Activated naive CD8-positive, alpha-beta T cell treated with anti-CD3 and anti-CD28 coated beads, Interleukin-2, amount 10 ng/mL, durations not matched to agents 7 days and 5 days (primary cell): Measurements from ENCODE around the gene WLS. TPM values are rescaled to one million over a fixed set of nuclear protein-coding genes. Genes with fewer than 3 reads are reported as not detected.
"Not testable (repeated sequence)": the region's sequence is repeated elsewhere in the genome, so short reads cannot be mapped to it uniquely, and the experiment has no call there.

Experiments
- ATAC-seq: fragments of 150-1000 bp; cut with Tn5 transposase; one replicate; pipeline ENCODE4 v1.10.0; 2021; ENCODE audit warnings: low read depth, moderate library complexity
- POLR2A ChIA-PET: fragments of 350-600 bp; sonication (Branson Sonifier 250); formaldehyde crosslinking; loops from one replicate; lab custom pipeline; 2021; ENCODE audit warnings: antibody characterized with exemption; lab: Charles Lee
- DNase-seq: peaks from one replicate; pipeline ENCODE4 v3.0.0; 2021
- H3K27ac Mint-ChIP-seq: one replicate; pipeline ENCODE4 v1.8.0; 2022; ENCODE audit warnings: mild to moderate bottlenecking, mixed read lengths
- H3K27me3 Mint-ChIP-seq: one replicate; pipeline ENCODE4 v1.8.0; 2022; ENCODE audit warnings: mild to moderate bottlenecking, moderate library complexity, mixed read lengths
- H3K36me3 Mint-ChIP-seq: one replicate; pipeline ENCODE4 v1.8.0; 2021; ENCODE audit warnings: mild to moderate bottlenecking, mixed read lengths
- H3K4me1 Mint-ChIP-seq: one replicate; pipeline ENCODE4 v1.8.0; 2021; ENCODE audit warnings: mixed read lengths
- H3K4me3 Mint-ChIP-seq: one replicate; pipeline ENCODE4 v1.8.0; 2022; ENCODE audit warnings: mild to moderate bottlenecking, moderate library complexity, mixed read lengths
- H3K9me3 Mint-ChIP-seq: one replicate; pipeline ENCODE4 v1.8.0; 2021; ENCODE audit warnings: mixed read lengths
- total RNA-seq, 2 experiments: library from RNA; stranded (reverse); gene quantifications; one replicate each; pipeline ENCODE4 v1.2.3, GENCODE V29; 2021

Gene WLS
- total RNA-seq, 2 experiments from 2014 or later = not detected

DNA sequence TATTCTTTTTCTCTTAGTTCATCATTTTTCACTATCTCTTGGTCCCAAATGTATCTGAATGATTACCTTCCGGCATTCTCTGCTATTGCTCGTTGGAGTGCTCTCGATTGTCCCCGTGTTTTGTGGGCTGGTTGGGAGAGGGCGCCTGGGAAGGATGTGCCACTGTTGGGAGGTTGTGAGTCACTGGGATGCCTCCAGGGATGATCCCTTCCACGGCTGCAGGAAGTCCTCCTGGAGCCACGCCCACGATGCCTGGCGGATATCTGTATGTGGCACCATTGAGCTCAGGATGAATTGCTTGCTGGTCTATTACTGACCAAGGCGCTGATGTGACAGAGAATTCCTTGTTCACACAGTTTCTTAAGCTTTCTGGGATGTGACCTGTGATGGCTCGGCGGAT is 70.7 kb downstream of the WLS start:
- H3K4me3 Mint-ChIP-seq, H3K4me1 Mint-ChIP-seq, H3K27me3 Mint-ChIP-seq, POLR2A ChIA-PET, ATAC-seq, H3K36me3 Mint-ChIP-seq, H3K9me3 Mint-ChIP-seq, H3K27ac Mint-ChIP-seq, DNase-seq: not testable (repeated sequence)

DNA sequence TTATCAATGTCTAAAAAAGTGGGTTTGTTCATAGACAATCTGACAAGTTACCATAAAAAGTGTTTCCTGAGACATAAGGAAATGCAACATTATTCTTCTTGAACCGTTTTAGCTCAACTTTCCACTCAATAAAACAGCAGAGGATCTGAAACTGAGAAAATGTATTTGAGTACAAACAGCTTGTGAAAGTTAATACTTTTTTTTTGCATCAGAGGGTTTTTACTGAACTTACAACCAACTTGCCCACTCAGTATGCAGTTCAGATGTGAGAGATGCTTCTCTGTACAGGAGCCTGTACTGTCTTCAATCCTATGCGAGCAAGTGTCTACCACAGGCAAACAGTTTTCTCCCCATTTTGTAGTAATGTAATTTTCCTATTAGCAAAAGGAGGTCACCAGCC is 71.4 kb downstream of the WLS start:
- H3K27me3 Mint-ChIP-seq, H3K4me3 Mint-ChIP-seq, ATAC-seq, H3K27ac Mint-ChIP-seq, POLR2A ChIA-PET, DNase-seq, H3K9me3 Mint-ChIP-seq, H3K4me1 Mint-ChIP-seq, H3K36me3 Mint-ChIP-seq: not testable (repeated sequence)

DNA sequence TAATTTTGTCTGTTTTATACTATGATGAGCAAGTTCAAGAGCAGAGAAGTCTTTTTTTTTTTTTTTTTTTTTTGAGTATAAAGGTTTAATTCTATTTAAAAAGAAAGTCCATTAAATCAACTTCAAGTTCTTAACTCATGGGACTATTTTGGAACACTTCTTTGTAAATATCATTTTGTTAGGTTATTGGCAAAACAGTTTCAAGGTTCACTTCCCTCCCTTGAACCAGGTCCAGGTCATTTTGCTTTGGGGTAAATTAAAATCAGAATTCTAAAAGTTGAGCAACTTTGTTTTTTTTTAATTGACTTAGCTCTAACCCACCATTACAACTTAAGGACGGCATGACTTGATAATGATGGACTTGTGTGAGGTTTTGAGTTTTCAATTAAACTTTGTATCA is 72.3 kb downstream of the WLS start:
- H3K27ac Mint-ChIP-seq = no peak overlapping the region
- ATAC-seq (no peak), DNase-seq (no peak)
- no peaks in the 10 kb centered on the region for H3K4me1 Mint-ChIP-seq
- no peaks in the 10 kb centered on the region for H3K36me3 Mint-ChIP-seq
- POLR2A ChIA-PET = no interaction called here
- no peak overlapping the region for H3K4me3 Mint-ChIP-seq
- H3K9me3 Mint-ChIP-seq = no peaks in the 10 kb centered on the region
- peaks cover 3% of the 10 kb centered on the region for H3K27me3 Mint-ChIP-seq

DNA sequence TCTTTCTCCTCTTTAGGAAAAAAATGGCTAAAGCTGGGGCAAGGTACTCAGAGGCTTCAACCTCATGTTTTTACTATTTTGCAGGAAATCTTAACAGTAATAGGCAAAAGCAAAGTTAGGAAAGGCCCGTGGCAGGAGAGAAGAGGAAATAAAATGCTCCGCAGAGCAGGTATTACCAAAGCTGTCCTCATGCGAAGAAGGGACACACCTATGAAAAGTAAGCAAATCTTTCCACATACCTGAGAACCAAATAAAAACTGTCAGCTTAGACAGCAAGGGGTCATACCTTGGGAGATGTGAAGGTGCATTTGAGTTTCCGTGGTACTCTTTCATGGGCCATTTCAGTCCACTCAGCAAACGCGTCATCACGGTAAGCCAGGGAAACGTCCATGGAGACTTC is 73.5 kb downstream of the WLS start:
- H3K27me3 Mint-ChIP-seq = peaks cover 3% of the 10 kb centered on the region
- no peaks in the 10 kb centered on the region for H3K4me1 Mint-ChIP-seq
- DNase-seq (no peak), ATAC-seq (no peak)
- H3K9me3 Mint-ChIP-seq = no peaks in the 10 kb centered on the region
- no peak overlapping the region for H3K27ac Mint-ChIP-seq
- no peak overlapping the region for H3K4me3 Mint-ChIP-seq
- POLR2A ChIA-PET = no interaction called here
- no peaks in the 10 kb centered on the region for H3K36me3 Mint-ChIP-seq

DNA sequence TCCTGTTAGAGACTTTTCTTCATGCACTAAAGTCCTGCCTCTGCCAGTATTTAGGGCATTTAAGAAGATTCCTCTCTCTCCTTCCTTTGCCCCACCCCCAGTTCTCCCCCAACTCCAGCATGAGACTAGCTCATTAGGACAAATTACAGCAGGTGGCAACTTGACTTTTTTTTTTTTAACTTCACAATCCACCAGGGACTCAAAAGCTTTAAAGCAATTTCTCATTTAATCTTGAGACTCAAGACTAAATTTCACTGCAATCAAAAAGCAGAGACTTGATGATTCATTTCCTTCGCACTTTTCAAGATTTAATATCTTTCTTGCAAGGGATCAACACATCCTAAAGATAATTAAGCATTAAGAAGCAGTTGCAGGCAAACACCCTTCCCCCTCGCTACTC is 74.9 kb downstream of the WLS start:
- no peak for DNase-seq
- Mint-ChIP-seq H3K36me3 (no peaks in the 10 kb centered on the region), H3K9me3 (no peaks in the 10 kb centered on the region), H3K4me1 (no peaks in the 10 kb centered on the region), H3K4me3 (no peak overlapping the region), H3K27ac (no peak overlapping the region), H3K27me3 (peaks cover 3% of the 10 kb centered on the region)
- POLR2A ChIA-PET = no interaction called here
- no peak for ATAC-seq

DNA sequence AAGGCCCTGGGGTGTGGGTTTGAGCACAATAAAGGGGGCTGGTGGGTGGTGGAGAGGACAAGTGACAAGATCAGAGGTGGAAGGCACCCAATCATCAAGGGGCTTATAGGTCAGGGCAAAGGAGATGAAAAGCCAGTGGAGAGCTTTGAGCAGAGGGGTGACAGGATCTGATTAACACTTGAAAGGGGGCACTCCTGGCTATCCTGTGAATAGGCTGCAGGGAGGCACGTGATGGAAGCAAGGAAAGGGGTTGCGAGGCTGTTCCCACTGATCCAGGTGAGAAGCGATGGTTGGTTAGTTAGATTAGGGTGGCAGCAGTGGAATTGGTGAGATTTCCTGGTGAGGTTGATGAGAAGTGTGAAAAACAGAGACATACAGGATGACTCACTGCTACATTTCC is 80.6 kb downstream of the WLS start:
- no peak overlapping the region for H3K4me3 Mint-ChIP-seq
- DNase-seq (no peak), ATAC-seq (no peak)
- no peaks in the 10 kb centered on the region for H3K36me3 Mint-ChIP-seq
- no peaks in the 10 kb centered on the region for H3K4me1 Mint-ChIP-seq
- H3K27ac Mint-ChIP-seq = no peak overlapping the region
- H3K9me3 Mint-ChIP-seq = no peaks in the 10 kb centered on the region
- H3K27me3 Mint-ChIP-seq = no peaks in the 10 kb centered on the region
- POLR2A ChIA-PET = no interaction called here

DNA sequence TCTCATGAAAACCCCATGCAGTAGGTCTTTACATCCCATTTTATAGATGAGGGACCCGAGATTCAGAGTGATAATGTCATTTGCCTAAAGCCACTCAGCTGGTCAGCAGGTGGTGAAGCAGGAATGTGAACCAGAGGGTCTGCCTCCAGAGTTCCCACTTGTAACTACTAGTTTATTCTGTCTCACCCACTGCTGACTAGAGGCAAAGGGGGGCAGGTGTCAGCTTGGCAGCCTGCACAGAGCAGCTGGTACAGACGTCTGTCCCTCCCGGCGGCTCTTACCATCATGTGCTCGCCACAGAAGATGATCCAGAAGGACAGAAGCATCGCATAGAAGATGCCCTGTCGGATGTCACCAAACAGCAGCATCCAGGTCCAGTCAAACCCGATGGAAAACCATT is 82.4 kb downstream of the WLS start:
- POLR2A ChIA-PET = no interaction called here
- no peak for ATAC-seq
- no peaks in the 10 kb centered on the region for H3K9me3 Mint-ChIP-seq
- DNase-seq = no peak
- H3K4me1 Mint-ChIP-seq = no peaks in the 10 kb centered on the region
- H3K36me3 Mint-ChIP-seq = no peaks in the 10 kb centered on the region
- H3K4me3 Mint-ChIP-seq = no peak overlapping the region
- H3K27ac Mint-ChIP-seq = no peak overlapping the region
- no peaks in the 10 kb centered on the region for H3K27me3 Mint-ChIP-seq

DNA sequence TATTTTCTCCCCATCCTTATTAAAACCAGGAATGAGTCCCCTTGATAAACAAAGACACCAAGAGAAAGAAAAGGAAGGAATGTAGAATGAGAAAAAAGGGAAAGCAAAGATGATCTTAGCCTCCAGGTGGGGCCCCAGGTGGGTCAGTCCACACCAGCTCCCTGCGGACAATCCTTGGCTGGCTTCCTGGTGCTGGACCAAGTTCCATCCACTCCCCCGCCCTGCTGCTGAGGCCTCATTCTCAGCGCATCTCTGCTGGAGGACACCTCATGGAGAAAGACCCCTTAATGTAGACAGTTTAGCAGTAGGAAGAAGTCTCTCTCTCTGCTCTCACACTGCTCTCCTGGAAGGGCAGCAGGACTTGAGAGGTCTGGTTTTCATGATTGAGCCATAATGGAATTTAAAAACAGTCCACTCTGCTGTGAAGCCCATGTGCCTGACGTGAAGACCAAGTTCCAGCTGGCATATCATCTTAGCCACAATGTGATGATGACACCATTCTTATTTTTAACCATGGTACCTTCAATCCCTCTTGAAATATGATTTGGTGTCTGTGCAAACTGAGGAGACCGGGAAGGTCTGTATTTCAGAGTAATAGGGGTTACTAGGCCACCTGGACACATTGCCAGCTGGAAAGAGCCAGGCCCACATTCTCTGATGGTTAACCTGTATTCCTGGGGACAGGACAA is 83.1 kb downstream of the WLS start:
- H3K9me3 Mint-ChIP-seq = no peaks in the 10 kb centered on the region
- ATAC-seq = no peak
- H3K27ac Mint-ChIP-seq = no peak overlapping the region

DNA sequence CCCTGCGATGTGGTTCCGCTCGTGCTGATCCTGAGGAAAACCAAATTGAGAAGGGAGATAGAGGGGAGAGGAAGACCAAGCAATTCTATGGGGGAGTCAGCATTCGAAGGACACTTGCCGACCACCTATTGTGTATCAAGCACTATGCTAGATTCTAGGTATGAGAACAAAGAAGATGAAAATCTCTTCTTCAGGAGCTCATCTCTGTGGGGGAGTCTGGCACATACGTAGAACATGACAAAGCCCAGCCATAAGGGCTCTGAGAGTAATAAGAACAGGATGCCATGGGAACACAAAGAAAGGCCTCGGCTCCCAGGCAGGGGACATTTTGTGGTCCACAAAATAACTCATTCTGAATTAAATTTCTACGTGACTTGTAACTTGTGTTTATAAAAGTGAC is 83.7 kb downstream of the WLS start:
- Mint-ChIP-seq H3K4me3 (no peak overlapping the region), H3K36me3 (no peaks in the 10 kb centered on the region), H3K9me3 (no peaks in the 10 kb centered on the region), H3K27ac (no peak overlapping the region), H3K27me3 (no peaks in the 10 kb centered on the region), H3K4me1 (no peaks in the 10 kb centered on the region)
- POLR2A ChIA-PET = no interaction called here
- DNase-seq (no peak), ATAC-seq (no peak)

More for the DNA sequence above, 83.1 kb downstream of the WLS start:
- POLR2A ChIA-PET = no interaction called here
- H3K36me3 Mint-ChIP-seq = no peaks in the 10 kb centered on the region
- no peak overlapping the region for H3K4me3 Mint-ChIP-seq
- DNase-seq = no peak
- H3K4me1 Mint-ChIP-seq = no peaks in the 10 kb centered on the region
- H3K27me3 Mint-ChIP-seq = no peaks in the 10 kb centered on the region

DNA sequence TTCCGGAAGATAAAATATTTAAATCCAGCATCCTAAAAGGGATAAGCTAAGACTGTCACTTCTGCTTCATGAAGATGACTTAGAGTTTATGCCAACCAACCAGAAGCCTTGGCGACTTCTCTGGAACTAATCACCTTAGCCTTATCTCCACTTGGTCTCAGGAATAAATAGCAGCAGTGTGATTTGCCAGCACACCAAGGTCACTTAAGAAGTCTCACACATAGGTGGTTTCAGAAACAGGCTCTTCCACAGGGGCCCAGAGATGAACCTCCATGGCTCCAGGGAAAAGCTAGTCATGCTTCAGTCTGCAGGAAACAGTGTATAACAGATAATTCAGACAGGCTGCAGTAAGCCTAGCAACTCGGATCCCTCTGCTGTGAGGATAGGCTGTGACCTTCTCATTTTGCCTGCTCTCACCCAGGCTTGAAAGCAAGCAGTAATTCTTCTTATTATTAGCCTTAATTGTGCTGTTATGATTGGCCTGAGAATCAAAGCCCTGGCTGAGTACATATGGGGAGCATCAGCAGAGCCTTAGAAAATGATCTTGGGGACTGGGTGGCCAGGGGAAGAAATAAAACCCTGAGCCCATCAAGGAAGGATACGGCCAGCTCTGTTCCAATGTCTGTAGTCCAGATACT is 84.7 kb downstream of the WLS start:
- H3K36me3 Mint-ChIP-seq = no peaks in the 10 kb centered on the region
- H3K4me3 Mint-ChIP-seq = no peak overlapping the region
- no peaks in the 10 kb centered on the region for H3K4me1 Mint-ChIP-seq
- DNase-seq = no peak
- POLR2A ChIA-PET = no interaction called here
- H3K9me3 Mint-ChIP-seq = no peaks in the 10 kb centered on the region
- H3K27ac Mint-ChIP-seq = no peak overlapping the region
- no peaks in the 10 kb centered on the region for H3K27me3 Mint-ChIP-seq
- ATAC-seq = no peak

DNA sequence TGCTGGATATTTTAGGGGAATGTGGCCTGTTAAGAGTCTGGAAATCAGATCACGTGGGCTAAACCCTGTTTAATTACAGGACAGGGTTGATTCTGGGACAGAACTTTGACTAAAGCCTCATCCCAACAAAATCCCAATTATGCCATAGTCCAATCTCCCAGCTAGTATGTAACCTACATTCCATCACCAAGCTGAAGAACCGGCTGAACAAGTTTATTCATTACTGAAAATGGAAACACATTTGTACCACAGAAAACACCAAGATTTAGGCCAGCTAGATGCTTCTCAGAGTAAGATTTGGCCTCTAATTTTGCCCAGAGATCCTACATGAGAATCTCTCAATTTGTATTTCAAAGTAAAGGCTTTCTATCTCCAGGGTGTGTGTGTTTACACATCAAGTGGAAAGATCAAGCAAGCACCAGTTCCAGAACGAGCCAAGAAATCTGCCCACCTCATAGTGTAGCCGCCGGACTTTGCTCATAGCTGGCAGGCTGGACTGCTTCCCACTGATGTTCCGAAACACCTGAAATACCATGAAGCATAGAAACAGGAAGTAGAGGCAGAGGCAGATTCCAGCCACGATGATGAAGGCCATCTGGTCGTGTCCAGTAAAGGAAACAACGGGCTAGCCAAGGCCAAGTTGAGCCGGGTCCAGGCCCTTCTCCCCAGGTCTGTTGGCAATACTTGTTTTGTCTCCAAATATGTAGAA is 86.8 kb downstream of the WLS start:
- POLR2A ChIA-PET = no interaction called here
- DNase-seq (no peak), ATAC-seq (no peak)
- no peaks in the 10 kb centered on the region for H3K27me3 Mint-ChIP-seq
- H3K4me1 Mint-ChIP-seq = no peaks in the 10 kb centered on the region
- H3K27ac Mint-ChIP-seq = no peak overlapping the region
- H3K4me3 Mint-ChIP-seq = no peak overlapping the region
- H3K36me3 Mint-ChIP-seq = no peaks in the 10 kb centered on the region
- H3K9me3 Mint-ChIP-seq = no peaks in the 10 kb centered on the region

DNA sequence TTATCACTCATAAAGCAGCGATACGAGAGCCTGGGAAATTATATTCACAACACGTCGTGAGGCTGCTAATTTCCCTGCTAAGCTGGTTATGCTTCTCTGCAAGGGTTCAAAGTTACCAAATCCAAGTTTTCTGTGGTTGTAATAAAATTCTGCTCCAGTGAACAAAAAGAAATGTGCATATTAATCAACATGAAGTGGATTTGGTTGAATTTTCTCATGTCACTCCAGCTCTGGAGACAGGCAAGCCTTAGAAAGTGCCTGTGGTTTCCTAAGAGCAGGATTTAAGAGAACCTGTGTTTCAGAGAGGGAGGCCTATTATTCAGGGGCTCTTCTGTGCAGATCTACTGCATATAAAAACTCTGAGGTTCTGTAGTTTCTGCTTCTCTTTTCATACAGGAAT is 87.5 kb downstream of the WLS start:
- POLR2A ChIA-PET = no interaction called here
- H3K9me3 Mint-ChIP-seq = no peaks in the 10 kb centered on the region
- H3K27ac Mint-ChIP-seq = no peak overlapping the region
- H3K4me3 Mint-ChIP-seq = no peak overlapping the region
- DNase-seq (no peak), ATAC-seq (no peak)
- H3K36me3 Mint-ChIP-seq = no peaks in the 10 kb centered on the region
- H3K4me1 Mint-ChIP-seq = no peaks in the 10 kb centered on the region
- no peaks in the 10 kb centered on the region for H3K27me3 Mint-ChIP-seq

DNA sequence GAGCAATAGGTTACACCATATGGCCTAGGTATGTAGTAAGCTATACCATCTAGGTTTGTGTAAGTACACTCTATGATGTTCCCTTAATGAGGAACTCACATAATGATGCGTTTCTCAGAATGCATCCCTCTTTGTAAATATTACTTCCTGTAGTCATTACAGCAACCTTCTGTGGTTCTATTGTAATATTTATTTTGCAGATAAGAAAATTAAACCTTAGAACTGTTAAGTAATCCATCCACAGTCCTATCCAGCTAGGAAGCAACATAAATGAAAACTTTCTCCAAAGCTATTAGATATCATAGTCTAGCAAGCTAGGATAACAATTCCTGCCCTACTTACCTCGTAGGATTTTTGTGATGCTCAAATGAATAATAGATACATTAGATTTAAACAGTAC is 88.7 kb downstream of the WLS start:
- Mint-ChIP-seq H3K27ac (no peak overlapping the region), H3K36me3 (no peaks in the 10 kb centered on the region), H3K27me3 (no peaks in the 10 kb centered on the region), H3K9me3 (no peaks in the 10 kb centered on the region), H3K4me3 (no peak overlapping the region), H3K4me1 (no peaks in the 10 kb centered on the region)
- ATAC-seq (no peak), DNase-seq (no peak)
- POLR2A ChIA-PET = no interaction called here

DNA sequence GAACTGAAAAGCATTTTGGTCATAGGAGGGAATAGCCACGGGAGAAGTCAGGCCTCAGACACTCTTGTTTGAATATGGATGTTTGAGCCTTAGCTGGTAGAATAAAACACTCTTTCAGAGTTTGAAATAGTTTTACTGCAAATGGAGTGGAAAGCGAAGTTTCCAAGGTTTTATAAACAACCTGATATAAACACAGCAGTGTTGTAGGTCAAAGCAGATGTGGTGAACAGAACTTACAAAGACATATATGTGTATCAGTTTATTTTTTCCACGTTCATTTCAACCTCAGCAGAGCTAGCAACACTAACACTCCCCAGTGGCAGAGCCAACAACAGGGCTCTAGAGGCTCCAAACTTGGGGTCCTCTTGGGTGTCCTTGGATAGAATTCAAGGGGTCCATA is 89.9 kb downstream of the WLS start:
- Mint-ChIP-seq H3K27me3 (no peaks in the 10 kb centered on the region), H3K9me3 (no peaks in the 10 kb centered on the region), H3K36me3 (no peaks in the 10 kb centered on the region), H3K27ac (no peak overlapping the region), H3K4me1 (no peaks in the 10 kb centered on the region), H3K4me3 (no peak overlapping the region)
- no peak for ATAC-seq
- POLR2A ChIA-PET = no interaction called here
- no peak for DNase-seq
